Parathyroid adenoma (tissue), 2 donors: ENCODE measurements around the gene ZC3HAV1.

ENCODE experiments used
- H2AFZ ChIP-seq: fragments of 300-600 bp; sonication (generic); one replicate; pipeline ENCODE4 v1.7.0; 2017; ENCODE audit warnings: antibody characterized with exemption, mild to moderate bottlenecking
- H3K27ac ChIP-seq: fragments of 300-600 bp; sonication (generic); one replicate; pipeline ENCODE4 v1.7.0; 2017
- H3K27me3 ChIP-seq: fragments of 300-600 bp; sonication (generic); one replicate; pipeline ENCODE4 v1.7.0; 2017; ENCODE audit warnings: low read length; ENCODE audit not compliant: control insufficient read depth, insufficient read depth
- H3K36me3 ChIP-seq: fragments of 300-600 bp; sonication (generic); one replicate; pipeline ENCODE4 v1.7.0; 2017; ENCODE audit warnings: low read length; ENCODE audit not compliant: control insufficient read depth, insufficient read depth
- H3K4me1 ChIP-seq: fragments of 300-600 bp; sonication (generic); one replicate; pipeline ENCODE4 v1.7.0; 2017; ENCODE audit warnings: control low read depth
- H3K4me2 ChIP-seq: fragments of 300-600 bp; sonication (generic); one replicate; pipeline ENCODE4 v1.7.0; 2017; ENCODE audit warnings: low read length
- H3K4me3 ChIP-seq: fragments of 300-600 bp; sonication (generic); one replicate; pipeline ENCODE4 v1.7.0; 2017; ENCODE audit warnings: low read depth, low read length
- H3K79me2 ChIP-seq: fragments of 300-600 bp; sonication (generic); one replicate; pipeline ENCODE4 v1.7.0; 2017; ENCODE audit warnings: control low read depth
- H3K9ac ChIP-seq: fragments of 300-600 bp; sonication (generic); one replicate; pipeline ENCODE4 v1.7.0; 2017; ENCODE audit warnings: mild to moderate bottlenecking
- H3K9me3 ChIP-seq: fragments of 300-600 bp; sonication (generic); one replicate; pipeline ENCODE4 v1.7.0; 2017; ENCODE audit warnings: low read length; ENCODE audit not compliant: control insufficient read depth
- CTCF ChIP-seq: fragments of 300-600 bp; sonication (generic); IDR thresholded peaks from one replicate; pipeline ENCODE4 v1.7.0; 2017; ENCODE audit warnings: antibody characterized with exemption, mild to moderate bottlenecking
- donor health status: primary hyperparathyroidism.

ZC3HAV1 gene

DNA sequence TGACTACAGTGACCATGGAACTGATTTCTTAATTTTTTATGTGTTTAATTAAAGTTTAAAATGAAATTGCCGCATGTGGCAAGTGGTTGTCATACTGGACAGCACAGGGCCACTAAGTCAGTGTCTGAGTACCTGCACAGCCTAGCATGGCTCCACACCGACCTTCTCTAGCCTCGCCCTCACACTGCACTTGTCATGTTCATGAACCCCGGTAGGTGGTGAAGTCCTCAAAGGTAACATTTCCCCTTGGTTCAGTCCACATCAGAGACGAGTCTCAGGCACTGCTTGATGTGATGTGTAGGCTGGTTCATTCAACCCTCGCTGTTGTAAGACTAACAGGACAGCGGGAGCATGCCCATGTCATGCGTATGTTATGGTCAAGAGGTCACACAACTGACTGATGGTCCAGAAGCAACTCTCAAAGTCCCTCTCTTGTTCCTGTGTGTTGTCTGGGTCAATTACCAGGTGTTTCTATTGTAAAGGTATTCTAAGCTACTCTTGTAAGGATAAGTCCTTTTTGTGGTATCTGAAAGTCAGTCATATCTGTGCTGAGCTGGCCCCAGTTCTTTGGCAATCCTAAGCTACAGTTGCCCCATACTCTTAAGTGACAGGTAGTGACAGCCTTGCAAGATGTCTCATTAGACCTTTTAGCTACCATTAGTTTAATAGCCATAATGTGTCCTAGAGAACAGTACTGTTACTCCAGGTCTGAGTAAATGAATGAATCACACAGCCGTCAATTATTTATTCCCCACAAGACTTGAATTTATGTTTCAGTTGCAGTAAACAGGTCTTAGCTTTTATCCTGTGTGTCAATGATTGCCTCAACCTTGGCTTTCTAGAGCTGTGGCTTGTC is 40.7 kb downstream of the ZC3HAV1 start:
- no peaks in the 10 kb centered on the region for H3K36me3 ChIP-seq
- H3K27ac ChIP-seq = no peak overlapping the region
- no peaks in the 10 kb centered on the region for H3K9me3 ChIP-seq
- no peak overlapping the region for H3K4me2 ChIP-seq
- H2AFZ ChIP-seq = no peak overlapping the region
- peaks cover 10% of the 10 kb centered on the region for H3K79me2 ChIP-seq
- no peaks in the 10 kb centered on the region for H3K27me3 ChIP-seq
- H3K4me1 ChIP-seq = no peaks in the 10 kb centered on the region
- no peak overlapping the region for H3K4me3 ChIP-seq
- no peak for TF ChIP-seq CTCF
- H3K9ac ChIP-seq = no peak overlapping the region

- H3K9me3 ChIP-seq = no peaks in the 10 kb centered on the region
- H3K27ac ChIP-seq = no peak overlapping the region
- no peak overlapping the region for H3K9ac ChIP-seq
- H3K4me3 ChIP-seq = no peak overlapping the region
- H3K27me3 ChIP-seq = no peaks in the 10 kb centered on the region
- peaks cover 2% of the 10 kb centered on the region for H3K79me2 ChIP-seq
- no peaks in the 10 kb centered on the region for H3K4me1 ChIP-seq
- no peak for TF ChIP-seq CTCF
- H3K36me3 ChIP-seq = no peaks in the 10 kb centered on the region
- no peak overlapping the region for H2AFZ ChIP-seq
- H3K4me2 ChIP-seq = no peak overlapping the region
These were observed 43.2 kb downstream of the ZC3HAV1 start for GRCh38 chr7:139066315-139066714.

- no peak overlapping the region for H3K27ac ChIP-seq
- TF ChIP-seq CTCF = no peak
- H3K9ac ChIP-seq = no peak overlapping the region
- peaks cover 2% of the 10 kb centered on the region for H3K79me2 ChIP-seq
- no peaks in the 10 kb centered on the region for H3K27me3 ChIP-seq
- no peak overlapping the region for H2AFZ ChIP-seq
- no peak overlapping the region for H3K4me3 ChIP-seq
- no peaks in the 10 kb centered on the region for H3K4me1 ChIP-seq
- no peaks in the 10 kb centered on the region for H3K36me3 ChIP-seq
- H3K9me3 ChIP-seq = no peaks in the 10 kb centered on the region
- no peak overlapping the region for H3K4me2 ChIP-seq
These were observed 44.2 kb downstream of the ZC3HAV1 start for GRCh38 chr7:139065323-139065722.

GRCh38 chr7:139061416-139061815 is 48.1 kb downstream of the ZC3HAV1 start:
- Histone ChIP-seq H3K27ac (no peak overlapping the region), H3K36me3 (no peaks in the 10 kb centered on the region), H2AFZ (no peak overlapping the region), H3K4me2 (no peak overlapping the region), H3K79me2 (peaks cover 2% of the 10 kb centered on the region), H3K27me3 (no peaks in the 10 kb centered on the region), H3K4me3 (no peak overlapping the region), H3K9me3 (no peaks in the 10 kb centered on the region), H3K4me1 (no peaks in the 10 kb centered on the region), H3K9ac (no peak overlapping the region)
- TF ChIP-seq CTCF = no peak
